IMR-90 (cell line): Measurements from ENCODE around the gene TASOR.

Source experiments
- CHD1 ChIP-seq: IDR thresholded peaks from 2 replicates; pipeline ENCODE4 v1.6.1; 2012; ENCODE audit warnings: low read depth, low read length, improper control_type of control experiment
- CTCF ChIP-seq: conservative IDR thresholded peaks from 2 replicates; pipeline ENCODE4 v1.5.1; 2012; ENCODE audit warnings: mild to moderate bottlenecking, low read depth, low read length, improper control_type of control experiment
- ELK1 ChIP-seq: fragments of 150-350 bp; IDR thresholded peaks from 2 replicates; pipeline ENCODE4 v1.6.1; 2016; ENCODE audit warnings: low read depth, mild to moderate bottlenecking, low read length, moderate library complexity, borderline replicate concordance
- MAFK ChIP-seq: IDR thresholded peaks from 2 replicates; pipeline ENCODE4 v1.6.1; 2012; ENCODE audit warnings: low read depth, low read length, improper control_type of control experiment
- MAZ ChIP-seq: IDR thresholded peaks from 2 replicates; pipeline ENCODE4 v1.6.1; 2012; ENCODE audit warnings: low read depth, mild to moderate bottlenecking, low read length, improper control_type of control experiment, moderate library complexity, borderline replicate concordance
- POLR2A ChIP-seq: IDR thresholded peaks from 2 replicates; pipeline ENCODE4 v1.6.1; 2012; ENCODE audit warnings: mild to moderate bottlenecking, low read depth, low read length
- RAD21 ChIP-seq: IDR thresholded peaks from 2 replicates; pipeline ENCODE4 v1.6.1; 2012; ENCODE audit warnings: low read length, improper control_type of control experiment
- RCOR1 ChIP-seq: IDR thresholded peaks from 2 replicates; pipeline ENCODE4 v1.6.1; 2012; ENCODE audit warnings: mild to moderate bottlenecking, low read length, improper control_type of control experiment; ENCODE audit not compliant: insufficient replicate concordance
- RFX5 ChIP-seq: IDR thresholded peaks from 2 replicates; pipeline ENCODE4 v1.8.0; 2012; ENCODE audit warnings: low read depth, mild to moderate bottlenecking, low read length, moderate library complexity
- SMC3 ChIP-seq: fragments of 150-350 bp; IDR thresholded peaks from 2 replicates; pipeline ENCODE4 v1.6.1; 2016; ENCODE audit warnings: low read depth, mild to moderate bottlenecking, antibody characterized with exemption, low read length, moderate library complexity
- USF2 ChIP-seq: fragments of 150-350 bp; IDR thresholded peaks from 2 replicates; pipeline ENCODE4 v1.6.1; 2017; ENCODE audit warnings: mild to moderate bottlenecking, antibody characterized with exemption, low read length, low read depth

GRCh38 chr3:56691165-56692000, 8.3 kb upstream of the TASOR start:
- TF ChIP-seq RFX5 = no peak
- TF ChIP-seq CTCF = no peak
- no peak for TF ChIP-seq SMC3
- no peak for TF ChIP-seq POLR2A
- TF ChIP-seq MAFK = no peak
- no peak for TF ChIP-seq RAD21
- no peak for TF ChIP-seq USF2
- TF ChIP-seq RCOR1 = no peak
- TF ChIP-seq ELK1 = no peak
- TF ChIP-seq MAZ = no peak
- TF ChIP-seq CHD1 = no peak
